ENCODE measurements around the gene GDI1. TPM values are rescaled to one million over a fixed set of nuclear protein-coding genes. Genes with fewer than 3 reads are reported as not detected.
"Not testable (repeated sequence)": the region's sequence is repeated elsewhere in the genome, so short reads cannot be mapped to it uniquely, and the experiment has no call there.

GDI1 gene
- total and polyA plus RNA-seq, 2 of the 8 experiments (the other 6 are each of a cell fraction or from before 2014, with no cell fraction given), result 83.1 to 136 TPM

DNA sequence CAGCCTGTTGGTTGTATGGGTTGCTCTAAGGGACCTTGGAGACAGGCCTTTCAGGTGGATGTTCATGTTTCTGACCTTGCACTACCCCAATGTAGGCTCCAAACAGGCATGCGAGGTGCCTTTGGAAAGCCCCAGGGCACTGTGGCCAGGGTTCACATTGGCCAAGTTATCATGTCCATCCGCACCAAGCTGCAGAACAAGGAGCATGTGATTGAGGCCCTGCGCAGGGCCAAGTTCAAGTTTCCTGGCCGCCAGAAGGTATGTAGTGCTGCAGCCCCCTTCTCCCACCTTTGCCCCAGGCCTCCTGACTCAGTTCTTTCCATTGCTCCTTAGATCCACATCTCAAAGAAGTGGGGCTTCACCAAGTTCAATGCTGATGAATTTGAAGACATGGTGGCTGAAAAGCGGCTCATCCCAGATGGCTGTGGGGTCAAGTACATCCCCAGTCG lies 36.6 kb upstream of the GDI1 start:
- not testable (repeated sequence) for H3K23me2 ChIP-seq (ENCODE audit: low read depth, low read length); DNase-seq (ENCODE audit: low read depth in 1 of 2, low spot score in 2 of 2); H3K27me3 ChIP-seq (replicated peaks in 1 of 4; ENCODE audit: control insufficient read depth in 3 of 4, extremely low read depth in 1 of 4, insufficient read depth in 3 of 4, low read length in 3 of 4); H3K14ac ChIP-seq (ENCODE audit: insufficient read length); FAIRE-seq; H2BK5ac ChIP-seq (ENCODE audit: low read depth, low read length); H3K9me3 ChIP-seq (ENCODE audit: insufficient read depth in 2 of 2, low read depth in 1 of 2, low read length in 1 of 2); H2BK12ac ChIP-seq (ENCODE audit: low read depth, low read length); H3K9ac ChIP-seq (replicated peaks in 1 of 4; ENCODE audit: extremely low read depth in 1 of 4, low read depth in 3 of 4, low read length in 3 of 4); H3K4me3 ChIP-seq (ENCODE audit: extremely low read depth in 1 of 4, insufficient read depth in 2 of 4, low read depth in 3 of 4, low read length in 4 of 4); H3K4ac ChIP-seq (replicated peaks; ENCODE audit: insufficient read length, low read depth, low read length); H2BK15ac ChIP-seq (ENCODE audit: low read length); H2AFZ ChIP-seq (ENCODE audit: low read length); H2BK20ac ChIP-seq (ENCODE audit: low read length); H2BK120ac ChIP-seq (replicated peaks; ENCODE audit: low read depth, low read length); H4K91ac ChIP-seq (replicated peaks; ENCODE audit: insufficient read length, low read length); H2AK5ac ChIP-seq (ENCODE audit: low read depth, low read length); H3K79me1 ChIP-seq (ENCODE audit: low read depth, low read length); H4K8ac ChIP-seq (ENCODE audit: extremely low read depth, insufficient read depth, low read length); H4K20me1 ChIP-seq (replicated peaks in 1 of 2; ENCODE audit: control insufficient read depth in 1 of 2, insufficient read depth in 2 of 2, low read length in 2 of 2); H3K18ac ChIP-seq (ENCODE audit: extremely low read depth, low read length); H4K5ac ChIP-seq (ENCODE audit: insufficient read length, low read depth, low read length); H3K27ac ChIP-seq (ENCODE audit: low read depth, low read length); H3K23ac ChIP-seq (ENCODE audit: insufficient read length); H3K56ac ChIP-seq (replicated peaks; ENCODE audit: insufficient read length, low read depth, low read length); H3K4me1 ChIP-seq (replicated peaks in 1 of 4; ENCODE audit: control insufficient read depth in 3 of 4, insufficient read depth in 4 of 4, low read length in 3 of 4)
- ChIA-PET CTCF (ENCODE audit: partially characterized antibody) (interaction anchor here (2.4 to 4.9 kb wide), 2 partner anchors 27 to 35 kb away, joined by 5 to 20 read pairs; partner anchors contain the start of gene FLNA), POLR2A (ENCODE audit: partially characterized antibody) (interaction anchor here (0.7 to 8.4 kb wide), 21 partner anchors 9 to 132 kb away, joined by 3 to 124 read pairs (median 5); partner anchors contain the start of genes ATP6AP1, DNASE1L1, EMD and FLNA)
- 98% methylated on average over 5 of the region's 6 CpGs; no CpG with 5 or more reads in 1 of the 2 experiments for WGBS, 2 experiments (ENCODE audit: extremely low coverage in 1 of 2, insufficient coverage in 1 of 2, insufficient read length in 1 of 2, insufficient replicate concordance in 2 of 2, low coverage in 1 of 2, low lambda C conversion rate in 2 of 2, missing lambda C conversion rate in 1 of 2)
- Histone ChIP-seq H3K79me2 (ENCODE audit: control insufficient read depth in 1 of 2, insufficient read depth in 2 of 2, low read length in 2 of 2) (peaks cover 0 to 15% of the 10 kb centered on the region in 2 experiments; a peak in 2 of 4 replicates), H3K4me2 (ENCODE audit: insufficient read depth in 1 of 2, low read depth in 2 of 2, low read length in 2 of 2) (peak overlapping the region in 1 of 2 experiments; percentile 85; a peak in 1 of 4 replicates), H3K36me3 (ENCODE audit: control insufficient read depth in 2 of 4, insufficient read depth in 4 of 4, low read length in 3 of 4) (peaks cover 13 to 25% (median 19%) of the 10 kb centered on the region in 4 experiments)

Data from H1 (cell line).